GM10847 (cell line): ENCODE results near the gene CEACAM19.

Experiments
- POLR2A ChIP-seq: IDR thresholded peaks from 2 replicates; pipeline ENCODE4 v1.6.1; 2011; ENCODE audit not compliant: insufficient read length; ENCODE audit errors: extremely low read depth

Gene CEACAM19

DNA sequence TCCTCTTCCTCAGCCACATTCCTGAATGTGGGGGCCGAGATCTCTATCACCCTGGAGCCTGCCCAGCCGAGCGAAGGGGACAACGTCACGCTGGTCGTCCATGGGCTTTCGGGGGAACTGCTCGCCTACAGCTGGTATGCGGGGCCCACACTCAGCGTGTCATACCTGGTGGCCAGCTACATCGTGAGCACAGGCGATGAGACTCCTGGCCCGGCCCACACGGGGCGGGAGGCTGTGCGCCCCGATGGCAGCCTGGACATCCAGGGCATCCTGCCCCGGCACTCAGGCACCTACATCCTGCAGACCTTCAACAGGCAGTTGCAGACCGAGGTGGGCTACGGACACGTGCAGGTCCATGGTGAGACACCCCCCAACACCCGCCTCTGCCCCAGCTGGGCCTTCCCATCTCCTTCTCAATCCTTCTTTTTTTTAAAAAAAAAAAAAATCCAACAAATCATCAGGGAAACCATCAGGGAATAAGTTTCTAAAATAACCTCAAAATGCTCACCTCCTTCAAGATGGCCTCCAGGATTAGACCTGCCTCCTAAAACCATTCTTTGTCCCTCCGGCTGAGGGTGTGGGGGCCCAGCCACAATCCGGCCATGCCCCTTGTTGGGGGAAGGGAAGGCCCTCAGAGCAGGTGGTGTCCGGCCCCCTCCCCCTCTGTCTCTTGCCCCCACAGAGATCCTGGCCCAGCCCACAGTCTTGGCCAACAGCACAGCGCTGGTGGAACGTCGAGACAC, 32.2 kb downstream of the CEACAM19 start:
- TF ChIP-seq POLR2A, result no peak

- TF ChIP-seq POLR2A, result no peak
Measured at GRCh38 chr19:44704982-44705381, 33.7 kb downstream of the CEACAM19 start.

DNA sequence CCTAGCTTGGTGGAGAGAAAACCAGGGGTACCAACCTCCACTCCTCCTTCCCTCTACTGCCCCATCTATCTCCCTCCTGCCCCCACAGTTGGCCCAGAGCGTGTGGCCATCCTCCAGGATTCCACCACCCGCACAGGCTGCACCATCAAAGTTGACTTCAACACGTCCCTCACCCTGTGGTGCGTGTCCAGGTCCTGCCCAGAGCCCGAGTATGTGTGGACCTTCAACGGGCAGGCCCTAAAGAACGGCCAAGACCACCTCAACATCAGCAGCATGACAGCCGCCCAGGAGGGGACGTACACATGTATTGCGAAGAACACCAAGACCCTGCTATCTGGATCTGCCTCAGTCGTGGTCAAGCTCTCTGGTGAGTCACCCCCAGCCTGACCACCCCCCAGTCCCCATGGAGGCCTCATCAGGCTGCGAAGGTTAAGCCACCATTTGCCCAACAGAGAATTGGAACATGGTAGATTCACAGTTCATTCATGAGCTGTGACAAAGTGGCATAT, 34.3 kb downstream of the CEACAM19 start:
- no peak for TF ChIP-seq POLR2A

- no peak for TF ChIP-seq POLR2A
Measured at GRCh38 chr19:44706506-44707236, 35.4 kb downstream of the CEACAM19 start.

DNA sequence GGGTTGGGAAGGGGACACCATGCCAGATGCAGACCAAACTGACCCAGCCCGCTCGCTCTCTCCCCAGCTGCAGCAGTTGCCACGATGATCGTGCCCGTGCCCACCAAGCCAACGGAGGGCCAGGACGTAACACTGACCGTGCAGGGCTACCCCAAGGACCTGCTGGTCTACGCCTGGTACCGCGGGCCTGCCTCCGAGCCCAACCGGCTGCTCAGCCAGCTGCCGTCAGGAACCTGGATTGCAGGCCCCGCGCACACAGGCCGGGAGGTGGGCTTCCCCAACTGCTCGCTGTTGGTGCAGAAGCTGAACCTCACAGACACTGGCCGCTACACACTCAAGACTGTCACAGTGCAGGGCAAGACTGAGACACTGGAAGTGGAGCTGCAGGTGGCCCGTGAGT, 36.5 kb downstream of the CEACAM19 start:
- no peak for TF ChIP-seq POLR2A

DNA sequence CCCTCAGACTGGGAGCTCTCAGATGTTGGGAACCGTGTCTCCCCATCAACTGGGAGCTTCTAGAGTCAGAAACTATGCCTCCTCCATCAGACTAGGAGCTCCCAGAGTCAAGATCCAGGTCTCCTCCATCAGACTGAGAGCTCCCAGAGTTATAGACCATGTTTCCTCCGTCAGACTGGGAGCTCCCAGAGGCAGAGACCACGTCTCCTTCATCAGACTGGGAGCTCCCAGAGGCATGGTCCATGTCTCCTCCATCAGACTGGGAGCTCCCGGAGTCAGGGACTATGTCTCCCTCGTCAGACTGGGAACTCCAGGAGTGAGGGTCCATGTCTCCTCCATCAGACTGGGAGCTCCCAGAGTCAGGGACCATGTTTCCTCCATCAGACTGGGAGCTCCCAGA, 37.7 kb downstream of the CEACAM19 start:
- TF ChIP-seq POLR2A, result no peak

DNA sequence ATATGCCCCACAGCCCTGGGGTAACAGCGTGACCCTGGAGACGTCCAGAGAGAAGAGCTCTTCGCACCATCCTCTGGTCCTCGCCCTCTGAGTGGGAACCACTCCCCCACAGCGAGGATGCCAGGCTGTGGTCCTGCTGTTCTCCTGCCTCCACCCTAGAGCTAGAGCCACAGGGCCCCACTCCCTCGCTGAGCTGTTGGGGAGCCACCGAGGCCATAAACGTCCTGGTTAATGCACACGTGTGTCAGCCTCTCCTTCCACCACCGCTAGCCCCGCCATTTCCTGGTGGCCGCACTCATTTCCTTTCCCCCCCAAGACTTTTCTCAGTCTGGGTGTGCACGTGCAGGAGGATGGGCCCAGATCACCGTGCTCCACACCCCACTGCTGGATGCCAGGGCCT, 39.2 kb downstream of the CEACAM19 start:
- no peak for TF ChIP-seq POLR2A

GRCh38 chr19:44712864-44713515, 41.7 kb downstream of the CEACAM19 start:
- no peak for TF ChIP-seq POLR2A

GRCh38 chr19:44714597-44715169, 43.4 kb downstream of the CEACAM19 start:
- no peak for TF ChIP-seq POLR2A

DNA sequence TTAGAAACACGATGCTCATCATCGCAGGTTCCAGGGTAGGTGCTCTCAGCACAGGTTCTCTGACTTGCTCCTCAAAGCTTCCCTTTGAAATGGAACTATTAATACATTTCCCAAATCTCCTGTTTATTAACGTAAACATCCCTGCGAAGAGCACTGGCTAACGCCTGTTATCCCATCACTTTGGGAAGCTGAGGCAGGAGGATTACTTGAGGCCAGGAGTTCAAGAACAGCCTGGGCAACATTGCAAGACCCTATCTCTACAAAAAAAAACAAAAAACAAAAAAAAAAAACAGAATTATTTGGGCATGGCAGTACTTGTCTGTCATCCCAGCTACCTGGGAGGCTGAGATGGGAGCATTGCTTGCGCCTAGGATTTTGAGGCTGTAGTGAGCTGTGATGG, 46.3 kb downstream of the CEACAM19 start:
- no peak for TF ChIP-seq POLR2A

GRCh38 chr19:44718441-44719261, 47.4 kb downstream of the CEACAM19 start:
- no peak for TF ChIP-seq POLR2A

- TF ChIP-seq POLR2A, result no peak
Measured at GRCh38 chr19:44719262-44719701, 48.0 kb downstream of the CEACAM19 start.

DNA sequence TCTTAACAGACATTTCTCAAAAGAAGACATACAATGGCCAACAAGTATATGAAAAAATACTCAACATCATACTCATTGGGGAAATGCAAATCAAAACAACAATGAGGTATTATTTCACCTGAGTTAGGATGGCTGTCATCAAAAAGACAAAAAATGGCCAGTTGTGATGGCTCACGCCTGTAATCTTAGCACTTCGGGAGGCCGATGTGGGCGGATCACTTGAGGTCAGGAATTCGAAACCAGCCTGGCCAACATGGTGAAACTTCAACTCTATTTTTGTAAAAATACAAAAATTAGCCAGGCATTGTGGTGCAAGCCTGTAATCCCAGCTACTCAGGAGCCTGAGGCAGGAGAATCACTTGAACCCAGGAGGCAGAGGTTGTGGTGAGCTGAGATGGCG, 49.7 kb downstream of the CEACAM19 start:
- TF ChIP-seq POLR2A, result no peak
